ENCODE results near the gene FAM83D. TPM values are rescaled to one million over a fixed set of nuclear protein-coding genes. Genes with fewer than 3 reads are reported as not detected.
A peak's percentile ranks its signal among the peaks of the same experiment; 100 is the strongest.

Gene FAM83D
- total and polyA plus RNA-seq, 10 donors = 0.46 to 3.0 (median 1.3) TPM

DNA sequence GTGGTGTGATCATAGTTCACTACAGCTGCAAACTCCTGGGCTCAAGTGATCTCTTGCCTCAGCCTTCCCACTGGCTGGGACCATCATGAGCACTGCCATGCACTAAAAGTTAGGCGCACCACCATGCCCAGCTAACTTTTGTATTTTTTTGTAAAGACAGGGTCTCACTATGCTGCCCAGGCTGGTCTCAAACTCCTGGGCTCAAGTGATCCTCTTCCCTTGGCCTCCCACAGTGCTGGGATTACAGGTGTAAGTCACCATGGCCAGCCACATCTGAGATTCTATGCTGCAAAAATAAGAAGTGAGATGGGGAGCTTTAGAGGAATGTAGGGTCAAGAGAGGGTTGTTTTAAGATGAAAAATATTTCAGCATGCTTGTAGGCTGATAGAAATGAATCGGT, 1.5 kb upstream of the FAM83D start:
- WGBS, 5 donors = 91 to 96% (median 94%) methylated on average over 2 of the region's 2 CpGs
- TF ChIP-seq POLR2A (IDR thresholded peaks at IDR 0.05) (no peak), POLR2AphosphoS5 (IDR thresholded peaks at IDR 0.05) (no peak)
- TF ChIP-seq, protein P1, sequence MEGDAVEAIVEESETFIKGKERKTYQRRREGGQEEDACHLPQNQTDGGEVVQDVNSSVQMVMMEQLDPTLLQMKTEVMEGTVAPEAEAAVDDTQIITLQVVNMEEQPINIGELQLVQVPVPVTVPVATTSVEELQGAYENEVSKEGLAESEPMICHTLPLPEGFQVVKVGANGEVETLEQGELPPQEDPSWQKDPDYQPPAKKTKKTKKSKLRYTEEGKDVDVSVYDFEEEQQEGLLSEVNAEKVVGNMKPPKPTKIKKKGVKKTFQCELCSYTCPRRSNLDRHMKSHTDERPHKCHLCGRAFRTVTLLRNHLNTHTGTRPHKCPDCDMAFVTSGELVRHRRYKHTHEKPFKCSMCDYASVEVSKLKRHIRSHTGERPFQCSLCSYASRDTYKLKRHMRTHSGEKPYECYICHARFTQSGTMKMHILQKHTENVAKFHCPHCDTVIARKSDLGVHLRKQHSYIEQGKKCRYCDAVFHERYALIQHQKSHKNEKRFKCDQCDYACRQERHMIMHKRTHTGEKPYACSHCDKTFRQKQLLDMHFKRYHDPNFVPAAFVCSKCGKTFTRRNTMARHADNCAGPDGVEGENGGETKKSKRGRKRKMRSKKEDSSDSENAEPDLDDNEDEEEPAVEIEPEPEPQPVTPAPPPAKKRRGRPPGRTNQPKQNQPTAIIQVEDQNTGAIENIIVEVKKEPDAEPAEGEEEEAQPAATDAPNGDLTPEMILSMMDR (IDR thresholded peaks at IDR 0.05 in 8 of 11, conservative IDR thresholded peaks at IDR 0.05 in 3 of 11) = no peak
- intact Hi-C loops (cut with DNase I; ENCODE audit: low total_unique reads) = loop anchor here (10.0 kb wide), 1 partner anchor 120 kb away; no protein-coding TSS in a partner anchor
- no peak for DNase-seq
- H3K4me3 ChIP-seq = no peak overlapping the region
- peaks cover 0 to 41% (median 19%) of the 10 kb centered on the region in 6 donors for H3K36me3 ChIP-seq
- no peak overlapping the region for H3K27ac ChIP-seq
- peaks cover 0 to 8% (median 0%) of the 10 kb centered on the region in 7 donors for H3K27me3 ChIP-seq (replicated peaks in 1 of 7)
- H3K4me1 ChIP-seq = peaks cover 8 to 33% (median 27%) of the 10 kb centered on the region in 6 donors
- no peaks in the 10 kb centered on the region for H3K9me3 ChIP-seq

DNA sequence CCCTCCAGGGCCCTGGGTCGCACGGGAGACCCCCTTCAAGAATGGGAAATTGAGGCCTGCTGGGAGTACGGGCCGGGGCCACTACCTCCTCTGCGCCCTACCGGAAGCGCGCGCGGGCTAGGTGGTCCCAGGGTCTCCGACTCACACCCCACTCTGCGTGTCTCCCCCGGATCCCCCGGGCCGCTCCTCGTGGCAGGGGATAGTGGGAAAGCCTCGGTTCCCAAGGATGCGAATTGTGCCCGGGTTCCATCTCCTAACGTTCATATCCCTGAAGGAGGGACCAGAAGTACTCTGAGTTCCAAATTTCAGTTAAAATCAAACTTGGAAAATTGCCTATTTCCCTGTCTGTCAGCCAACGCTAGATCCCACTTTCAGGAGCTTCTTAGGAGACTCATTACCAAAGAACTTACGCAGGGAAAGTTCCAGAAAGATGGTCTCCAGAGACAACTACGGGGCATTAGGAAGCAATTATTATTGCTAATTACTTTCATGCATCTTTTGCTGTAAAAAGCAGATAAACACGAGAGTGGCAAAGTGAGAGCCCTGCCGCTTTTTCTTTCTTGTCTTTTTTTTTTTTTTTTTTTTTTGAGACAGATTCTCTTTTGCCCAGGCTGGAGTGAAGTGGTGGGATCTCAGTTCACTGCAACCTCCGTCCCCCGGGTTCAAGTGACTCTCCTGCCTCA, 858 bp downstream of the FAM83D start:
- 9 to 17% (median 12%) methylated on average over 19 to 27 of the region's 27 CpGs for WGBS, 5 donors
- no peaks in the 10 kb centered on the region for H3K9me3 ChIP-seq
- H3K36me3 ChIP-seq = peaks cover 0 to 18% (median 6%) of the 10 kb centered on the region in 6 donors
- TF ChIP-seq, protein P1 (IDR thresholded peaks at IDR 0.05 in 8 of 11, conservative IDR thresholded peaks at IDR 0.05 in 3 of 11) = no peak
- TF ChIP-seq POLR2A (IDR thresholded peaks at IDR 0.05) (no peak), POLR2AphosphoS5 (IDR thresholded peaks at IDR 0.05) (no peak)
- peak overlapping the region in 4 of 8 donors; percentile 53 to 73 (median 54) for H3K27ac ChIP-seq
- intact Hi-C loops (cut with DNase I; ENCODE audit: low total_unique reads) = loop anchor here (10.0 kb wide), 1 partner anchor 118 kb away; no protein-coding TSS in a partner anchor
- H3K27me3 ChIP-seq (replicated peaks in 1 of 7) = peaks cover 0 to 8% (median 0%) of the 10 kb centered on the region in 7 donors
- peak overlapping the region; percentile 73 to 90 (median 84) for H3K4me3 ChIP-seq
- no peak for DNase-seq
- peaks cover 8 to 33% (median 27%) of the 10 kb centered on the region in 6 donors for H3K4me1 ChIP-seq

DNA sequence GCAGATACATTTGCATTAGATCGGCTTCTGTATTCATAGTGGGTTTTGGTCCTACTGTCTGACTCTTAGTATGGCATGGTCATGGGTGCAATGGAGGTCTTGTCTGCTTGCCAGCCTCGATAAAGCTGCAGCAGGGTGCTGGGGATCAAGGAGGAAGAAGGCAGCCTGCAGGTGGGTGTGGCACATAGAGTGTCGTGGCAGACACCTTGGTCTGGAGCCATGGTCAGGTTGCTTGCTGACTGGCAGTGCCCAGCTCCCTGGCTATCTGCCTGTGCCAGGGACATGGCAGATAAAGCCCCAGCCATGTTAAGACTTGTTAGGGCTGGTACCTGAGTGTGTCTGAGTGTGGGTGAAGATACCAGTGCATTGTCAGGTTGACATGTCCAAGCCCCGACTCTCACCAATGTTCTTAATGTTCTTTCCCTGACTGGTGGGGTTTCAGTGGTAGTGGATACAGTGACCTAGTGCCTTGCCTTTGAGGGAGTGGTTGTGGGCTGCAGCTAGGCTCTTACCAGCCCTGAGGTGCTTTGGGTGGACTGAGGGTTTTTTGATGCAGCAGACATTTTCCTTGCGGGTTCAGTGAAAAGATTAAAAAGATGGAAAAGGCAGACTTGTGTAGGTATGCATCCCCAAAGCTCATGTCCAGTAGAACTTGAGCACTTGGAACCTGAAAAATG, 1.8 kb downstream of the FAM83D start:
- peaks cover 8 to 33% (median 27%) of the 10 kb centered on the region in 6 donors for H3K4me1 ChIP-seq
- peaks cover 0 to 8% (median 0%) of the 10 kb centered on the region in 6 donors for H3K36me3 ChIP-seq
- 60 to 72% (median 66%) methylated on average over 4 to 5 of the region's 5 CpGs for WGBS, 5 donors
- intact Hi-C loops (cut with DNase I; ENCODE audit: low total_unique reads) = loop anchor here (10.0 kb wide), 1 partner anchor 117 kb away; no protein-coding TSS in a partner anchor
- no peak overlapping the region for H3K27ac ChIP-seq
- H3K27me3 ChIP-seq (replicated peaks in 1 of 7) = peaks cover 0 to 8% (median 0%) of the 10 kb centered on the region in 7 donors
- no peak for TF ChIP-seq POLR2A (IDR thresholded peaks at IDR 0.05)
- TF ChIP-seq, protein P1 (IDR thresholded peaks at IDR 0.05 in 8 of 11, conservative IDR thresholded peaks at IDR 0.05 in 3 of 11) = no peak
- TF ChIP-seq POLR2AphosphoS5 (IDR thresholded peaks at IDR 0.05) = no peak
- DNase-seq = no peak
- no peaks in the 10 kb centered on the region for H3K9me3 ChIP-seq
- H3K4me3 ChIP-seq = peak overlapping the region in 4 of 8 donors; percentile 4 to 84 (median 52)

DNA sequence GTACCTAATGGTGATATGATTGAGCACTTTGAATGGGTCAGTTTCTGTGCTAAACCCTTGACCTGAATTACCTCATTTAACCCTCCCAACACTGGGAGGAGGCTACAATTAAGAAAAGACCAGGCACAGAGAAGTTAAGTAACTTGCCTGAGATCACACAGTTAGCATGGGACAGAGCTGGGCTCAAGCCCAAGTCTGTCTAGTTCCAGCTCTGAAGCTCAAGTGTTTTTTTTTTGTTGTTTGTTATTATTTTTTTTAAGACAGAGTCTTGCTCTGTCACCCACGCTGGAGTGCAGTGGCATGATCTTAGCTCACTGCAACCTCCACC, 4.0 kb downstream of the FAM83D start:
- intact Hi-C loops (cut with DNase I; ENCODE audit: low total_unique reads) = no loop called here
- H3K36me3 ChIP-seq = no peaks in the 10 kb centered on the region
- DNase-seq = no peak
- H3K27me3 ChIP-seq (replicated peaks in 1 of 7) = peaks cover 0 to 8% (median 0%) of the 10 kb centered on the region in 7 donors
- H3K9me3 ChIP-seq = no peaks in the 10 kb centered on the region
- H3K4me3 ChIP-seq = no peak overlapping the region
- no peak overlapping the region for H3K27ac ChIP-seq
- WGBS, 5 donors = 82 to 95% (median 91%) methylated on average over 1 of the region's 1 CpG
- peaks cover 8 to 33% (median 27%) of the 10 kb centered on the region in 6 donors for H3K4me1 ChIP-seq
- no peak for TF ChIP-seq POLR2AphosphoS5 (IDR thresholded peaks at IDR 0.05)
- TF ChIP-seq, protein P1 (IDR thresholded peaks at IDR 0.05 in 8 of 11, conservative IDR thresholded peaks at IDR 0.05 in 3 of 11) = no peak
- TF ChIP-seq POLR2A (IDR thresholded peaks at IDR 0.05) = no peak
